Measurements from ENCODE around the gene PLPP6. TPM values are rescaled to one million over a fixed set of nuclear protein-coding genes. Genes with fewer than 3 reads are reported as not detected.

The PLPP6 gene
- total and polyA plus RNA-seq, 10 donors = 4.5 to 11.6 (median 6.8) TPM

DNA sequence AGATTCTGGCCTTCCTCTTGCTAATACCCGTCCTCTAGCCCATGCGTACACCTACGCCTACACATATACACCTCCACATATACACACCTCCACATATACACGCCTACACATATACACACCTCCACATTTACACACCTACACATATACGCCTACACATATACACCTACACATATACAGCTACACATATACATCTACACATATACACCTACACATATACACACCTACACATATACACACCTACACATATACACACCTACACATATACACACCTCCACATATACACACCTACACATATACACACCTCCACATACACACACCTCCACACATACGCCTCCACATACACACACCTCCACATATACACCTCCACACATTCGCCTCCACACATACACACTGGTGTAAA, 51.8 kb downstream of the PLPP6 start:
- no peak for TF ChIP-seq POLR2A (IDR thresholded peaks at IDR 0.05)
- no peak for TF ChIP-seq POLR2AphosphoS5 (IDR thresholded peaks at IDR 0.05)
- TF ChIP-seq, protein P1, sequence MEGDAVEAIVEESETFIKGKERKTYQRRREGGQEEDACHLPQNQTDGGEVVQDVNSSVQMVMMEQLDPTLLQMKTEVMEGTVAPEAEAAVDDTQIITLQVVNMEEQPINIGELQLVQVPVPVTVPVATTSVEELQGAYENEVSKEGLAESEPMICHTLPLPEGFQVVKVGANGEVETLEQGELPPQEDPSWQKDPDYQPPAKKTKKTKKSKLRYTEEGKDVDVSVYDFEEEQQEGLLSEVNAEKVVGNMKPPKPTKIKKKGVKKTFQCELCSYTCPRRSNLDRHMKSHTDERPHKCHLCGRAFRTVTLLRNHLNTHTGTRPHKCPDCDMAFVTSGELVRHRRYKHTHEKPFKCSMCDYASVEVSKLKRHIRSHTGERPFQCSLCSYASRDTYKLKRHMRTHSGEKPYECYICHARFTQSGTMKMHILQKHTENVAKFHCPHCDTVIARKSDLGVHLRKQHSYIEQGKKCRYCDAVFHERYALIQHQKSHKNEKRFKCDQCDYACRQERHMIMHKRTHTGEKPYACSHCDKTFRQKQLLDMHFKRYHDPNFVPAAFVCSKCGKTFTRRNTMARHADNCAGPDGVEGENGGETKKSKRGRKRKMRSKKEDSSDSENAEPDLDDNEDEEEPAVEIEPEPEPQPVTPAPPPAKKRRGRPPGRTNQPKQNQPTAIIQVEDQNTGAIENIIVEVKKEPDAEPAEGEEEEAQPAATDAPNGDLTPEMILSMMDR (IDR thresholded peaks at IDR 0.05 in 8 of 11, conservative IDR thresholded peaks at IDR 0.05 in 3 of 11) = no peak
- DNase-seq = no peak
- intact Hi-C loops (cut with DNase I; ENCODE audit: low total_unique reads) = no loop called here
- no peak overlapping the region for H3K27ac ChIP-seq
- H3K4me3 ChIP-seq = no peak overlapping the region
- peaks cover 0 to 95% (median 51%) of the 10 kb centered on the region in 6 donors for H3K36me3 ChIP-seq
- 59 to 77% (median 67%) methylated on average over 7 of the region's 7 CpGs for WGBS, 5 donors
- no peaks in the 10 kb centered on the region for H3K27me3 ChIP-seq (replicated peaks in 1 of 7)
- H3K4me1 ChIP-seq = no peaks in the 10 kb centered on the region
- no peaks in the 10 kb centered on the region for H3K9me3 ChIP-seq

DNA sequence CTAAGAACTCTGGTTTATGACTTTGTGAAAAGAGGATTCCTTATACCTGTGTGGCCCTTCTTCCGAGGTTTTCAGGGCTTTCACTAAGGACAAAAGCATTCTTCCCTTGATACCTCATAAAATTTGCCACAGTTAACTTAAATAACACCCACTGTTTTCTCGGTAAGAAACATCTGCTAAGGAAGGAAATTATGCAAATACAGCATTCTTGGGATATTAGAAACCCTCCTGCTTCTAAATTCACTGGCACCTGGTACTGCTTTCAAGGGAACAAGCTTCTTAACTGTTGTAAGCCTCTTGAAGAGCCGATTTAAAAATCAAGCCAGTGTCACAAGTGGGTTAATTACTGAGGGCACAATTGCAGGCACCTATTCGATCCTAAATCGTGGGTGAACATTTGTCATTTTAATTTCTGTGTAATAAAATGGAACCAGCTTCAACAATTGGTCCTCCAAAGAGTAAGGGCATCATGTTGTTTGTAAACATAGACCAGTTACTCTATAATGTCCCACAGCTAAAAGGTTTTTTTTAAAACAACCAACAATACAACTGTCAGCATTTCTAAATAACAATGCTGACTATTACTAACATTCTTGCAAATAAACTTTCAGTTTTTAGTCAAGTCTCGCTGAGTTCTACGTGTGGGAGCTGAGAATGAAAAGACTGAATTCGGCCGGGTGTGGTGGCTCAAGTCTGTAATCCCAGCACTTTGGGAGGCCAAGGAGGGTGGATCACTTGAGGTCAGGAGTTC, 52.3 kb downstream of the PLPP6 start:
- H3K36me3 ChIP-seq = peaks cover 0 to 95% (median 55%) of the 10 kb centered on the region in 6 donors
- H3K9me3 ChIP-seq = no peaks in the 10 kb centered on the region
- H3K4me3 ChIP-seq = no peak overlapping the region
- WGBS, 5 donors = 81 to 86% (median 81%) methylated on average over 9 of the region's 9 CpGs
- DNase-seq = no peak
- no peaks in the 10 kb centered on the region for H3K27me3 ChIP-seq (replicated peaks in 1 of 7)
- TF ChIP-seq, protein P1 (IDR thresholded peaks at IDR 0.05 in 8 of 11, conservative IDR thresholded peaks at IDR 0.05 in 3 of 11) = no peak
- TF ChIP-seq POLR2A (IDR thresholded peaks at IDR 0.05) = no peak
- no peak for TF ChIP-seq POLR2AphosphoS5 (IDR thresholded peaks at IDR 0.05)
- intact Hi-C loops (cut with DNase I; ENCODE audit: low total_unique reads) = no loop called here
- H3K27ac ChIP-seq = no peak overlapping the region
- no peaks in the 10 kb centered on the region for H3K4me1 ChIP-seq

Other genes with a start within 250 kb of the PLPP6 start
- under 1 TPM in 5 of 7 donors, not detected in 2; 0.17 to 0.79 (median 0.30) TPM for gene SLC1A1, start 171.8 kb upstream of the PLPP6 start, total RNA-seq
- gene SLC1A1, start 171.8 kb upstream of the PLPP6 start, polyA plus RNA-seq = under 1 TPM; 0.11 to 0.32 (median 0.26) TPM
- 1 to 10 TPM in 6 of 7 donors, under 1 TPM in 1; 0.32 to 5.7 (median 1.6) TPM for gene SPATA6L, start 4.2 kb downstream of the PLPP6 start, total RNA-seq
- under 1 TPM; 0.35 to 0.67 (median 0.57) TPM for gene SPATA6L, start 4.2 kb downstream of the PLPP6 start, polyA plus RNA-seq
- gene CDC37L1, start 17.3 kb downstream of the PLPP6 start, total RNA-seq = 10 to 100 TPM in 6 of 7 donors, 1 to 10 TPM in 1; 9.8 to 21.2 (median 13.8) TPM
- 1 to 10 TPM; 5.3 to 7.0 (median 6.5) TPM for gene CDC37L1, start 17.3 kb downstream of the PLPP6 start, polyA plus RNA-seq
- 10 to 100 TPM; 28.1 to 65.3 (median 51.3) TPM for gene AK3, start 78.9 kb downstream of the PLPP6 start, total RNA-seq
- gene AK3, start 78.9 kb downstream of the PLPP6 start, polyA plus RNA-seq = 10 to 100 TPM; 21.3 to 34.3 (median 25.9) TPM
- gene RCL1, start 130.7 kb downstream of the PLPP6 start, total RNA-seq = 10 to 100 TPM; 16.8 to 29.4 (median 23.3) TPM
- gene RCL1, start 130.7 kb downstream of the PLPP6 start, polyA plus RNA-seq = 10 to 100 TPM; 11.8 to 15.3 (median 12.2) TPM

All from spleen (tissue), 11 donors.